Panc1 (cell line): ENCODE measurements around the gene PPP1R14B. TPM values are rescaled to one million over a fixed set of nuclear protein-coding genes. Genes with fewer than 3 reads are reported as not detected.

Experiments used
- ATAC-seq: fragments of 200-7000 bp; cut with Tn5 transposase; 2 replicates; pipeline ENCODE4 v1.9.1; 2020; ENCODE audit warnings: mild to moderate bottlenecking, moderate library complexity
- BruUV-seq: library from RNA; stranded (reverse); fragments of 400-500 nt; replicated peaks from 2 replicates; lab custom pipeline; 2021; lab: Mats Ljungman, UMichigan
- CTCF ChIA-PET: fragments of 300-600 bp; sonication (Branson Sonifier 250); formaldehyde crosslinking; loops from one replicate; lab custom pipeline; 2022; ENCODE audit warnings: antibody characterized with exemption; lab: Charles Lee
- POLR2A ChIA-PET: fragments of 300-600 bp; sonication (Branson Sonifier 250); formaldehyde crosslinking; loops from one replicate; lab custom pipeline; 2022; ENCODE audit warnings: antibody characterized with exemption; lab: Charles Lee
- DNase-seq: peaks from one replicate; pipeline ENCODE4 v3.0.0-alpha.2; 2010; ENCODE audit warnings: low read depth, low spot score
- H3K27ac ChIP-seq: 2 replicates; pipeline ENCODE4 v1.5.1; 2011; ENCODE audit warnings: mild to moderate bottlenecking, low read length, inconsistent platforms
- H3K27me3 ChIP-seq: fragments of 200-500 bp; sonication (Bioruptor generic); 2 replicates; pipeline ENCODE4 v1.6.0; 2014; ENCODE audit warnings: low read length, inconsistent platforms; ENCODE audit not compliant: control insufficient read depth, insufficient read depth
- H3K36me3 ChIP-seq: fragments of 200-500 bp; sonication (Bioruptor generic); 2 replicates; pipeline ENCODE4 v1.5.1; 2014; ENCODE audit warnings: inconsistent platforms, mild to moderate bottlenecking, low read length, moderate library complexity; ENCODE audit not compliant: control insufficient read depth, insufficient read depth
- H3K4me1 ChIP-seq: 2 replicates; pipeline ENCODE4 v1.5.1; 2011; ENCODE audit warnings: inconsistent platforms, mild to moderate bottlenecking, low read length, moderate library complexity; ENCODE audit not compliant: control insufficient read depth, insufficient read depth
- H3K4me3 ChIP-seq, 2 experiments: 2 replicates each; pipeline ENCODE4 v1.5.1; 2011 to 2012; ENCODE audit warnings: low read depth in 2 of 2, low read length in 2 of 2, mild to moderate bottlenecking in 2 of 2, inconsistent platforms in 1 of 2, moderate library complexity in 1 of 2
- H3K9me3 ChIP-seq: fragments of 200-500 bp; sonication (Bioruptor generic); 2 replicates; pipeline ENCODE4 v1.5.1; 2014; ENCODE audit warnings: low read depth, mild to moderate bottlenecking, inconsistent platforms, low read length, moderate library complexity; ENCODE audit not compliant: control insufficient read depth, insufficient read depth
- POLR2AphosphoS5 ChIP-seq: IDR thresholded peaks from 2 replicates; pipeline ENCODE4 v1.6.1; 2012; ENCODE audit warnings: mild to moderate bottlenecking, low read depth, low read length, moderate library complexity
- SIN3A ChIP-seq: IDR thresholded peaks from 2 replicates; pipeline ENCODE4 v1.6.1; 2012; ENCODE audit warnings: low read depth, mild to moderate bottlenecking, low read length, moderate library complexity, borderline replicate concordance; ENCODE audit not compliant: insufficient read depth
- TCF7L2 ChIP-seq: IDR thresholded peaks from 2 replicates; pipeline ENCODE4 v1.6.1; 2011; ENCODE audit warnings: mild to moderate bottlenecking, low read depth, low read length, inconsistent platforms
- in situ Hi-C: cut with HindIII; loops from 2 replicates; pipeline ENCODE4 v1.10.0; 2016; ENCODE audit warnings: low sequenced_read_pairs, low pct_unique_long_range_greater_than_20kb
- intact Hi-C: fragments of 100-400 bp; cut with micrococcal nuclease; formaldehyde crosslinking; loops from one replicate; pipeline ENCODE4 v1.10.0; 2022; ENCODE audit not compliant: unreplicated experiment
- total RNA-seq: library from RNA; stranded (reverse); gene quantifications from one replicate; pipeline ENCODE4 v1.2.1, GENCODE V29; 2021; ENCODE audit not compliant: unreplicated experiment
- TF ChIP-seq, protein P1 (sequence below): fragments of 450-650 bp; IDR thresholded peaks from 2 replicates; pipeline ENCODE4 v1.5.1; 2017; ENCODE audit warnings: mild to moderate bottlenecking
- TF ChIP-seq, protein P2 (sequence below), 2 experiments: IDR thresholded peaks; 2 replicates each; pipeline ENCODE4 v1.6.1; 2011 to 2012; ENCODE audit warnings: low read depth in 2 of 2, control low read depth in 1 of 2, low read length in 1 of 2, mild to moderate bottlenecking in 1 of 2, moderate library complexity in 1 of 2; ENCODE audit not compliant: insufficient read depth in 1 of 2

The PPP1R14B gene
- total RNA-seq, 1 experiment from 2014 or later, result 261 TPM

DNA sequence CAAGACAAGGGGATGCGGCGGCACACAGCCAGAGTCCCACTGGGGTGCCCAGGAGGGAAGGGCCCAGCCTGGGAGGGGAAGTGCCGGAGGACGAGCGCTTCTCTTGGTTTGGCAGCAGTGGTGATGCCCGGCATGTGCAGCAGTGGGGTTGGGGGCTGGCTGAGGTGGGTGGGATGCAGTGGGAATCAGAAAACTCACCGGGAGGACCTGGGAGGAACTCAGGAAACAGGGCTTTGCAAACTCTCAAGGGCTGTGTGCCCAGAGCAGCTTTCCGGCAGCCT lies 37.2 kb downstream of the PPP1R14B start:
- intact Hi-C loops (no loop called here), in situ Hi-C loops (no loop called here)
- Histone ChIP-seq H3K27me3 (no peaks in the 10 kb centered on the region), H3K4me3 (no peak overlapping the region), H3K36me3 (no peaks in the 10 kb centered on the region; the same call in none of the 2 replicates), H3K27ac (no peak overlapping the region), H3K4me1 (no peaks in the 10 kb centered on the region; the same call in 1 of the 2 replicates), H3K9me3 (no peaks in the 10 kb centered on the region)
- no peak for DNase-seq
- BruUV-seq, result no TSS peak
- ChIA-PET CTCF (no interaction called here), POLR2A (no interaction called here)
- TF ChIP-seq, protein P1, sequence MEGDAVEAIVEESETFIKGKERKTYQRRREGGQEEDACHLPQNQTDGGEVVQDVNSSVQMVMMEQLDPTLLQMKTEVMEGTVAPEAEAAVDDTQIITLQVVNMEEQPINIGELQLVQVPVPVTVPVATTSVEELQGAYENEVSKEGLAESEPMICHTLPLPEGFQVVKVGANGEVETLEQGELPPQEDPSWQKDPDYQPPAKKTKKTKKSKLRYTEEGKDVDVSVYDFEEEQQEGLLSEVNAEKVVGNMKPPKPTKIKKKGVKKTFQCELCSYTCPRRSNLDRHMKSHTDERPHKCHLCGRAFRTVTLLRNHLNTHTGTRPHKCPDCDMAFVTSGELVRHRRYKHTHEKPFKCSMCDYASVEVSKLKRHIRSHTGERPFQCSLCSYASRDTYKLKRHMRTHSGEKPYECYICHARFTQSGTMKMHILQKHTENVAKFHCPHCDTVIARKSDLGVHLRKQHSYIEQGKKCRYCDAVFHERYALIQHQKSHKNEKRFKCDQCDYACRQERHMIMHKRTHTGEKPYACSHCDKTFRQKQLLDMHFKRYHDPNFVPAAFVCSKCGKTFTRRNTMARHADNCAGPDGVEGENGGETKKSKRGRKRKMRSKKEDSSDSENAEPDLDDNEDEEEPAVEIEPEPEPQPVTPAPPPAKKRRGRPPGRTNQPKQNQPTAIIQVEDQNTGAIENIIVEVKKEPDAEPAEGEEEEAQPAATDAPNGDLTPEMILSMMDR, result no peak
- TF ChIP-seq, protein P2, sequence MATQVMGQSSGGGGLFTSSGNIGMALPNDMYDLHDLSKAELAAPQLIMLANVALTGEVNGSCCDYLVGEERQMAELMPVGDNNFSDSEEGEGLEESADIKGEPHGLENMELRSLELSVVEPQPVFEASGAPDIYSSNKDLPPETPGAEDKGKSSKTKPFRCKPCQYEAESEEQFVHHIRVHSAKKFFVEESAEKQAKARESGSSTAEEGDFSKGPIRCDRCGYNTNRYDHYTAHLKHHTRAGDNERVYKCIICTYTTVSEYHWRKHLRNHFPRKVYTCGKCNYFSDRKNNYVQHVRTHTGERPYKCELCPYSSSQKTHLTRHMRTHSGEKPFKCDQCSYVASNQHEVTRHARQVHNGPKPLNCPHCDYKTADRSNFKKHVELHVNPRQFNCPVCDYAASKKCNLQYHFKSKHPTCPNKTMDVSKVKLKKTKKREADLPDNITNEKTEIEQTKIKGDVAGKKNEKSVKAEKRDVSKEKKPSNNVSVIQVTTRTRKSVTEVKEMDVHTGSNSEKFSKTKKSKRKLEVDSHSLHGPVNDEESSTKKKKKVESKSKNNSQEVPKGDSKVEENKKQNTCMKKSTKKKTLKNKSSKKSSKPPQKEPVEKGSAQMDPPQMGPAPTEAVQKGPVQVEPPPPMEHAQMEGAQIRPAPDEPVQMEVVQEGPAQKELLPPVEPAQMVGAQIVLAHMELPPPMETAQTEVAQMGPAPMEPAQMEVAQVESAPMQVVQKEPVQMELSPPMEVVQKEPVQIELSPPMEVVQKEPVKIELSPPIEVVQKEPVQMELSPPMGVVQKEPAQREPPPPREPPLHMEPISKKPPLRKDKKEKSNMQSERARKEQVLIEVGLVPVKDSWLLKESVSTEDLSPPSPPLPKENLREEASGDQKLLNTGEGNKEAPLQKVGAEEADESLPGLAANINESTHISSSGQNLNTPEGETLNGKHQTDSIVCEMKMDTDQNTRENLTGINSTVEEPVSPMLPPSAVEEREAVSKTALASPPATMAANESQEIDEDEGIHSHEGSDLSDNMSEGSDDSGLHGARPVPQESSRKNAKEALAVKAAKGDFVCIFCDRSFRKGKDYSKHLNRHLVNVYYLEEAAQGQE (IDR thresholded peaks at IDR 0.05; ENCODE audit: insufficient read depth in 1 of 2, low read depth in 2 of 2, low read length in 1 of 2), result no peak
- no peak for TF ChIP-seq SIN3A
- no peak for TF ChIP-seq TCF7L2
- no peak for TF ChIP-seq POLR2AphosphoS5
- ATAC-seq, result no peak

DNA sequence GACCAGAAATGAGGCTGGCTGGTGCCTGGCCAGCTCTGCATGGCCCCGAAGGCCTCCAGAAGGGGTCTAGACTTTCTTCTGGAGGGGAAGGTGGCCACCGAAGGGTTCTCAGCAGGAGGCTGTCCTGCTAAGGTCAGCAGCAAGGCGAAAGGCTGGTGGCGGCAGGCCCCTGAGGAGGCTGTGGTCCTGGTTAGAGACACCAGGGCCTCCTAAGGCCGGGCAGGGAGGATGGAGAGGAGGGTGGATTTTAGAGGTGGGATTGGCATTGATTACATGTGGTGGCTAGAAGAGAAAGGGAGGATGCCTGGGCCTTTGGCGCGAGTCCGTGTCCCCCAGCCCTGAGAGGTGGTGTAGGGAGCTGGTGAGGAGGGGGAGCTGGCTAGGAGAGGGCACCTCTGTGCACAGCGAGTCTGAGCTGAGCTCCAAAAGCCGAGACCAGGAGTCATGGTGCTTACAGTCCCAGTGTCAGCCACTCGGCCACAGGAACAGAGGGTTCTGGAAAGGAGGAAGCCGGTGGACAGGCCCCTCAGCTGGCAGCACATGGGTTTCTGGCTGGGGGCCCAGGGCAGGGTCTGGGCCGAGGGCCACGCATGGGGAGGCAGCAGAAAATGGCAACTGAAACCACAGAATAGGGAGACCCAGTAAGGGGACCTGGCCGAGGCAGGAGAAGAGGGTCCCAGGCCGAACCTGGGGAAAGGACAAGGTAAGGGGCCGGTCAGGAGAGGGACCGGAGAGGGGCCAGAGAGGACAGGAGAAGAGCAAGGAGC lies 37.8 kb downstream of the PPP1R14B start:
- no peak overlapping the region for H3K4me3 ChIP-seq
- no peaks in the 10 kb centered on the region for H3K27me3 ChIP-seq
- ATAC-seq, result peak; percentile 15; the same call in 1 of the 2 replicates
- no peak for DNase-seq
- TF ChIP-seq SIN3A (no peak), POLR2AphosphoS5 (no peak), TCF7L2 (no peak)
- TF ChIP-seq, protein P1, result no peak
- TF ChIP-seq, protein P2 (IDR thresholded peaks at IDR 0.05; ENCODE audit: insufficient read depth in 1 of 2, low read depth in 2 of 2, low read length in 1 of 2), result no peak
- H3K4me1 ChIP-seq, result no peaks in the 10 kb centered on the region; the same call in 1 of the 2 replicates
- peaks cover 2% of the 10 kb centered on the region for H3K36me3 ChIP-seq
- no peak overlapping the region for H3K27ac ChIP-seq
- in situ Hi-C loops, result no loop called here
- ChIA-PET CTCF (no interaction called here), POLR2A (no interaction called here)
- BruUV-seq, result no TSS peak
- no peaks in the 10 kb centered on the region for H3K9me3 ChIP-seq
- intact Hi-C loops, result no loop called here
